Cardiac fibroblast (primary cell): Measurements from ENCODE around the gene PTCD2.
"Not testable (repeated sequence)": the region's sequence is repeated elsewhere in the genome, so short reads cannot be mapped to it uniquely, and the experiment has no call there.

Experiments used
- DNase-seq, 2 donors: peaks; one replicate each; pipeline versions ENCODE4 v3.0.0 to v3.0.0-alpha.2; 2010; ENCODE audit warnings: low read depth in 2 of 2
- H3K4me3 ChIP-seq, 2 donors: replicated peaks in 1 of 2; 1 replicate in 1 of 2; 2 replicates in 1 of 2; pipeline ENCODE4 v1.5.1; 2011; ENCODE audit warnings: low read depth in 2 of 2, low read length in 2 of 2, mild to moderate bottlenecking in 2 of 2, moderate library complexity in 1 of 2
- TF ChIP-seq, protein P1 (sequence below): IDR thresholded peaks from one replicate; pipeline ENCODE4 v1.5.1; 2011; ENCODE audit warnings: low read depth, mild to moderate bottlenecking, low read length, inconsistent platforms

The PTCD2 gene

DNA sequence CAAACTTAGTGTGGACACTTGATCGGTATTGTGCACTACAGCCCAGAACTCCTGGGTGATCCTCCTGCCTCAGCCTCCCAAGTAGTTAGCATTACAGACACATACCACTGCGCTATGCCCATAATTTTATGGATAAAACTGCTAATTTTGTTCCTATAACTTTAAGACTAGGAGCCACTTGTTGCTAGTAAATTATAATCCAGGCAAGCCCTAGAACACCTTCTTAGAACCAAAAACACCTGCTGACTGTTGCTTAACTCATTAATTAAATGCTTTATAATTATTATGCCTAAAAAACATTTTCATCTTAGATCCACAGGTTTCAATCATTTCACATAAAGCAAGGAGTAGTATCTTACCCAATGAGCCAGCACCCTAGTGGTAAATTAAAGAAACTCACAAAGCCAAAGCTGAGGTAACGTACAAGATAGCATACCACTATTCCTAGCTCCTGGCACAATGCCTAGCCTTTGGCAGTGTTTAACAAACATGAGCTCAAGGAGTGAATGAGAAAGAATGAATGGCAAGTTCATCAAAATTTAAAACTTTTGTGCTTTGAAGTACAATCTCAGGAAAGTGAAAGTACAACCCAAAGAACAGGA is 5.5 kb upstream of the PTCD2 start:
- DNase-seq = peak; percentile 76 to 89
- TF ChIP-seq, protein P1, sequence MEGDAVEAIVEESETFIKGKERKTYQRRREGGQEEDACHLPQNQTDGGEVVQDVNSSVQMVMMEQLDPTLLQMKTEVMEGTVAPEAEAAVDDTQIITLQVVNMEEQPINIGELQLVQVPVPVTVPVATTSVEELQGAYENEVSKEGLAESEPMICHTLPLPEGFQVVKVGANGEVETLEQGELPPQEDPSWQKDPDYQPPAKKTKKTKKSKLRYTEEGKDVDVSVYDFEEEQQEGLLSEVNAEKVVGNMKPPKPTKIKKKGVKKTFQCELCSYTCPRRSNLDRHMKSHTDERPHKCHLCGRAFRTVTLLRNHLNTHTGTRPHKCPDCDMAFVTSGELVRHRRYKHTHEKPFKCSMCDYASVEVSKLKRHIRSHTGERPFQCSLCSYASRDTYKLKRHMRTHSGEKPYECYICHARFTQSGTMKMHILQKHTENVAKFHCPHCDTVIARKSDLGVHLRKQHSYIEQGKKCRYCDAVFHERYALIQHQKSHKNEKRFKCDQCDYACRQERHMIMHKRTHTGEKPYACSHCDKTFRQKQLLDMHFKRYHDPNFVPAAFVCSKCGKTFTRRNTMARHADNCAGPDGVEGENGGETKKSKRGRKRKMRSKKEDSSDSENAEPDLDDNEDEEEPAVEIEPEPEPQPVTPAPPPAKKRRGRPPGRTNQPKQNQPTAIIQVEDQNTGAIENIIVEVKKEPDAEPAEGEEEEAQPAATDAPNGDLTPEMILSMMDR = peak; percentile 33

GRCh38 chr5:72319435-72319975 is 668 bp upstream of the PTCD2 start:
- peak overlapping the region; percentile 76 to 87 for H3K4me3 ChIP-seq
- DNase-seq = not testable (repeated sequence)

More for the DNA sequence above, 5.5 kb upstream of the PTCD2 start:
- H3K4me3 ChIP-seq = no peak overlapping the region

GRCh38 chr5:72324189-72324825 is 4.1 kb downstream of the PTCD2 start:
- no peak overlapping the region for H3K4me3 ChIP-seq
- no peak for DNase-seq
- TF ChIP-seq, protein P1 = no peak

DNA sequence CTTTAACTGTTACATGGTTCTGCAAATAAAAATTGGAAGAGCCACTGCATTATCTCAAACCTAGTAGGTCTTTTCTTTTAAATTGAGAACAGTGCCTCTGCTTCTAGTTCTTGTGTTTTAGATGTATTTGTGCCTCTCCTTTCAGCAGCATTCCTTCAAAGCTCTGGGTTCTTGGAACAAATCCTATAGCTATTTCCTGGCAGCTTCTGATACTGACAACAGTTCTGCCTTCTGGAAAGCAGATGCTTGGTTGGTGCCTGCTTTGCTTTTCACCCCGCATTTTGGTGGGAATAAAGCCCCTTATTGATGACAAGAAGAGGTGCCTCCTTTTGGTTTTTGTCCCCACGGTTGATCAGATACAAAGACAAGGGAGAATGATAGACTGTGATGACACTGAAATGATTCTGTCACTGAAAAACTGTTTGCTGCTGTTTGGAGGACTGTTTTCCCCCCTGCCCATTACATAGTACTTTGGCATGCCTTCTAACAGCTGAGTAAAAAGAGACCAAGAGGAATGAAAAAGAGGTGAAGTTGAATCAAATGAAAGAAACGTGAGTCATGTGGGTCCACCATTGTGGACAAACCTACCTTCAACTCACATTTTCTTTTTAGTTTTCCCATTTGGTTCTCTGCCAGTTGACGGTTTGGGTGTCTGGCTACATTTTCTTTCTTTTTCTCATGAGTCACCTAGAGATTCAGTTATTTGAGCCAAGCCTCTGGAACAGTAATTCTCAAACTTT is 5.6 kb downstream of the PTCD2 start:
- DNase-seq = peak; percentile 83
- peak overlapping the region in 1 of 2 donors; percentile 0 for H3K4me3 ChIP-seq
- TF ChIP-seq, protein P1 = no peak

- H3K4me3 ChIP-seq = peak overlapping the region in 1 of 2 donors; percentile 0
- no peak for DNase-seq
- TF ChIP-seq, protein P1 = no peak
Measured at GRCh38 chr5:72326306-72326649, 6.1 kb downstream of the PTCD2 start.

DNA sequence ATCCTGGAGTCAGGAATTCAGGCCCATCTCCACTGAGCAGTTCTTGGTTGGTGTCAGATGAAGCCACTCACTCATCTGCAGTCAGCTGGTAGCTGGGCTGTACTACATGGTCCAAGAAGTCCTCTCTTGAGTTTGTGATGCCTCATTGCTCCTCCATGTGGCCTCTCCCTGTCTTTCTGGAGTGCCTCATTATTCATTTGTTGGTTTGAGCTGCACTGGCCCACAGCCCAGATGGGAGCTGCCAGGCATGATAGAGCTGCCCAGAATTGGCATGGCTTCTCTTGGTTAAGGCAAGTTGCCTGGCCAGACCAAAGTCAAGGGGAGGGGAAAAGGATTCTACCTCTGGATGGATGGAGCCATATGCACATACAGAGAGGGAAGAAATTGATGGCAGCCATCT is 8.0 kb downstream of the PTCD2 start:
- H3K4me3 ChIP-seq = no peak overlapping the region
- peak; percentile 26 to 70 for DNase-seq
- TF ChIP-seq, protein P1 = no peak

DNA sequence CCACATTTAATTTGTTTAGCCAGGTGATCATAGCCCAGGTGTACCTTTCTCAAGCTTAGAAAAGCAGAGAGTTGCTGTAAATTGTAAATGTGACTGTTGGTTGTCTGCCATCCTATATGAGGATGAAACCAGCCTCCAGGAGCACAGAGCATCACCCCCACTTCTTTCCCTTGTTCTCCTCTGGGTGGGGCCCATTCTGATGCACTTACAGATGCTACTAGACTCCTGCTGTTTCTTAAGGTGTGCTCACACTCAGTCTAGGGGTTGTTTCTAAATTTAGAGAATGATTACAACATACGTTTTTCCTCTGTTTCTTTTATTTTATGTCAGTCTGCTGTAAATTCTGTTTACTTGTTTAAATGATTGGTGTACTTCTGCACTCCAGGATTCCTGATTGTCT is 10.5 kb downstream of the PTCD2 start:
- no peak for DNase-seq
- TF ChIP-seq, protein P1 = no peak

More for the DNA sequence above, 10.5 kb downstream of the PTCD2 start:
- H3K4me3 ChIP-seq = no peak overlapping the region
